ENCODE results near the gene IFT57. TPM values are rescaled to one million over a fixed set of nuclear protein-coding genes. Genes with fewer than 3 reads are reported as not detected.

The IFT57 gene
- total and polyA plus RNA-seq, 2 experiments from 2014 or later = 38.4 to 55.8 TPM

GRCh38 chr3:108182339-108182738 is 39.9 kb downstream of the IFT57 start:
- no peaks in the 10 kb centered on the region for H3K79me2 ChIP-seq
- no peaks in the 10 kb centered on the region for H3K36me3 ChIP-seq (replicated peaks; ENCODE audit: insufficient read depth, low read depth)
- H4K20me1 ChIP-seq (ENCODE audit: insufficient read depth, poor library complexity, severe bottlenecking) = no peaks in the 10 kb centered on the region
- no peaks in the 10 kb centered on the region for H3K4me1 ChIP-seq (ENCODE audit: insufficient read depth)
- no peak overlapping the region for H3K27ac ChIP-seq
- H3K9me3 ChIP-seq (ENCODE audit: low read depth) = no peaks in the 10 kb centered on the region
- no peak for DNase-seq (ENCODE audit: low spot score)
- WGBS (ENCODE audit: low lambda C conversion rate, missing lambda C conversion rate) = 68% methylated on average over 1 of the region's 1 CpG
- H3K4me3 ChIP-seq = no peak overlapping the region
- no peak for TF ChIP-seq EZH2phosphoT487 (IDR thresholded peaks at IDR 0.05; ENCODE audit: low read depth, severe bottlenecking, unreplicated experiment)
- no peak for TF ChIP-seq EZH2 (IDR thresholded peaks at IDR 0.05; ENCODE audit: borderline replicate concordance)
- no peak for TF ChIP-seq CTCF (IDR thresholded peaks at IDR 0.05; ENCODE audit: poor library complexity)
- H3K4me2 ChIP-seq = no peak overlapping the region
- no peaks in the 10 kb centered on the region for H3K9me2 ChIP-seq (replicated peaks; ENCODE audit: insufficient read depth)
- no peak overlapping the region for H2AFZ ChIP-seq
- no peaks in the 10 kb centered on the region for H3K27me3 ChIP-seq

GRCh38 chr3:108181172-108181571 is 41.1 kb downstream of the IFT57 start:
- Histone ChIP-seq H3K9me2 (replicated peaks; ENCODE audit: insufficient read depth) (no peaks in the 10 kb centered on the region), H3K36me3 (replicated peaks; ENCODE audit: insufficient read depth, low read depth) (no peaks in the 10 kb centered on the region), H3K4me2 (no peak overlapping the region), H4K20me1 (ENCODE audit: insufficient read depth, poor library complexity, severe bottlenecking) (no peaks in the 10 kb centered on the region), H3K27ac (no peak overlapping the region), H3K27me3 (no peaks in the 10 kb centered on the region), H3K79me2 (no peaks in the 10 kb centered on the region), H3K9me3 (ENCODE audit: low read depth) (no peaks in the 10 kb centered on the region), H3K4me1 (ENCODE audit: insufficient read depth) (no peaks in the 10 kb centered on the region), H2AFZ (no peak overlapping the region), H3K4me3 (no peak overlapping the region)
- WGBS (ENCODE audit: low lambda C conversion rate, missing lambda C conversion rate) = 78% methylated on average over 1 of the region's 1 CpG
- TF ChIP-seq CTCF (IDR thresholded peaks at IDR 0.05; ENCODE audit: poor library complexity) (no peak), EZH2phosphoT487 (IDR thresholded peaks at IDR 0.05; ENCODE audit: low read depth, severe bottlenecking, unreplicated experiment) (no peak), EZH2 (IDR thresholded peaks at IDR 0.05; ENCODE audit: borderline replicate concordance) (no peak)
- no peak for DNase-seq (ENCODE audit: low spot score)

- Histone ChIP-seq H3K36me3 (replicated peaks; ENCODE audit: insufficient read depth, low read depth) (no peaks in the 10 kb centered on the region), H4K20me1 (ENCODE audit: insufficient read depth, poor library complexity, severe bottlenecking) (no peaks in the 10 kb centered on the region), H2AFZ (no peak overlapping the region), H3K9me3 (ENCODE audit: low read depth) (no peaks in the 10 kb centered on the region), H3K27ac (no peak overlapping the region), H3K27me3 (no peaks in the 10 kb centered on the region), H3K4me3 (no peak overlapping the region), H3K4me1 (ENCODE audit: insufficient read depth) (no peaks in the 10 kb centered on the region), H3K9me2 (replicated peaks; ENCODE audit: insufficient read depth) (no peaks in the 10 kb centered on the region), H3K79me2 (no peaks in the 10 kb centered on the region), H3K4me2 (no peak overlapping the region)
- TF ChIP-seq EZH2phosphoT487 (IDR thresholded peaks at IDR 0.05; ENCODE audit: low read depth, severe bottlenecking, unreplicated experiment) (no peak), EZH2 (IDR thresholded peaks at IDR 0.05; ENCODE audit: borderline replicate concordance) (no peak), CTCF (IDR thresholded peaks at IDR 0.05; ENCODE audit: poor library complexity) (no peak)
- 69% methylated on average over 1 of the region's 1 CpG for WGBS (ENCODE audit: low lambda C conversion rate, missing lambda C conversion rate)
- DNase-seq (ENCODE audit: low spot score) = no peak
Measured at GRCh38 chr3:108180194-108180593, 42.0 kb downstream of the IFT57 start.

GRCh38 chr3:108178676-108179075 is 43.5 kb downstream of the IFT57 start:
- no peak for DNase-seq (ENCODE audit: low spot score)
- WGBS (ENCODE audit: low lambda C conversion rate, missing lambda C conversion rate) = 100% methylated on average over 1 of the region's 1 CpG
- H3K27ac ChIP-seq = no peak overlapping the region
- no peak overlapping the region for H3K4me2 ChIP-seq
- no peaks in the 10 kb centered on the region for H3K9me2 ChIP-seq (replicated peaks; ENCODE audit: insufficient read depth)
- H3K27me3 ChIP-seq = no peaks in the 10 kb centered on the region
- H3K4me3 ChIP-seq = no peak overlapping the region
- TF ChIP-seq CTCF (IDR thresholded peaks at IDR 0.05; ENCODE audit: poor library complexity) = no peak
- TF ChIP-seq EZH2phosphoT487 (IDR thresholded peaks at IDR 0.05; ENCODE audit: low read depth, severe bottlenecking, unreplicated experiment) = no peak
- TF ChIP-seq EZH2 (IDR thresholded peaks at IDR 0.05; ENCODE audit: borderline replicate concordance) = no peak
- H4K20me1 ChIP-seq (ENCODE audit: insufficient read depth, poor library complexity, severe bottlenecking) = no peaks in the 10 kb centered on the region
- no peaks in the 10 kb centered on the region for H3K36me3 ChIP-seq (replicated peaks; ENCODE audit: insufficient read depth, low read depth)
- no peaks in the 10 kb centered on the region for H3K9me3 ChIP-seq (ENCODE audit: low read depth)
- H3K4me1 ChIP-seq (ENCODE audit: insufficient read depth) = no peaks in the 10 kb centered on the region
- H3K79me2 ChIP-seq = no peaks in the 10 kb centered on the region
- H2AFZ ChIP-seq = no peak overlapping the region
